ENCODE results near the gene CCN5.
A peak's percentile ranks its signal among the peaks of the same experiment; 100 is the strongest.

CCN5 gene

GRCh38 chr20:44735816-44736169, 20.6 kb downstream of the CCN5 start:
- no peak for DNase-seq (ENCODE audit: low read depth in 3 of 3, low spot score in 1 of 3)

GRCh38 chr20:44736170-44737021, 21.2 kb downstream of the CCN5 start:
- no peak for DNase-seq (ENCODE audit: low read depth in 3 of 3, low spot score in 1 of 3)

DNA sequence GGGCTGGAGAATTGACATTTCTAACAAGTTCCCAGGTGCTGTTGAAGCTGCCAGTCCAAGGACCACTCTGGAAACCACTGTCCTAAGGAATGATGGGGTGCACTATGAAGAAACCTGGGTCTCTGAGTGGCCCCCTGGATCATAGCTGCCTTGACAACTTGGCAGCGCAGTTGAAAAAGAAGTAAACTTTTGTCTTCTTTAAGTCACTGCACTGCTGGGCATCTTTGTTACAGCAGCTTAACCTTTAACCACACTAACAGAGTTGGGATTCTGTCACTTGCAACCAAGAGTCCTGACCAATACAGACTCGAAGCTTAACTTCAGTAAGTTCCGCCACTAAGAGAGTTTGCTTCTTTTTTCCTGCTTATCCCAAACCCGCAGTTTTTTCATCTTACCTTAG, 21.9 kb downstream of the CCN5 start:
- DNase-seq (ENCODE audit: low read depth in 3 of 3, low spot score in 1 of 3): no peak

- DNase-seq (ENCODE audit: low read depth in 3 of 3, low spot score in 1 of 3): no peak
Measured at GRCh38 chr20:44738813-44739477, 23.8 kb downstream of the CCN5 start.

- DNase-seq (ENCODE audit: low read depth in 3 of 3, low spot score in 1 of 3): no peak
Measured at GRCh38 chr20:44739942-44740341, 24.8 kb downstream of the CCN5 start.

- no peak for DNase-seq (ENCODE audit: low read depth in 3 of 3, low spot score in 1 of 3)
Measured at GRCh38 chr20:44742304-44743079, 27.3 kb downstream of the CCN5 start.

DNA sequence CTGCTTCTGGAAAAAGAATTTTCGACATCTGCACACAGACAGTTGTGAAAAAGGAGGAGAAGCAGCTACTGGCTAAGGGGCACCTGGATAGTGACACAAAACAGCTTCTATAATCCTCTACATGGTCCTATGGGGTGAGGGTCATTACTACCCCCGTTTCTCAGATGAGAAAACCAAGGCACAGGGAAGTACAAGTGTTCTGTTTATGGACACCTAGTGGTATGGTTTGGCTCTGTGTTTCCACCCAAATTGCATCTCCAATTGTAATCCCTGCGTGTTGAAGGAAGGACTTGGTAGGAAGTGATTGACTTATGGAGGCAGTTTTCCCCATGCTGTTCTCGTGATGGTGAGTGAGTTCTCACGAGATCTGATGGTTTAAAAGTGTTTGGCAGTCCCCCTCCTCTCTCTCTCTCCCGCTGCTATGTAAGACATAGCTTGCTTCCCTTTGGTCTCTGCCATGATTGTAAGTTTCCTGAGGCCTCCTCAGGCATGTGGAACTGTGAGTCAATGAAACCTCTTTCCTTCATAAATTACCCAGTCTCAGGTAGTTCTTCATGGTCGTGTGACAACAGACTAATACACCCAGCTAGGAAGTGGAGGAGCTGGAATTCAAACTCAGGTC, 28.0 kb downstream of the CCN5 start:
- DNase-seq (ENCODE audit: low read depth in 3 of 3, low spot score in 1 of 3): no peak

GRCh38 chr20:44743916-44744655, 28.9 kb downstream of the CCN5 start:
- DNase-seq (ENCODE audit: low read depth in 3 of 3, low spot score in 1 of 3): no peak

- no peak for DNase-seq (ENCODE audit: low read depth in 3 of 3, low spot score in 1 of 3)
Measured at GRCh38 chr20:44745122-44745597, 30.0 kb downstream of the CCN5 start.

DNA sequence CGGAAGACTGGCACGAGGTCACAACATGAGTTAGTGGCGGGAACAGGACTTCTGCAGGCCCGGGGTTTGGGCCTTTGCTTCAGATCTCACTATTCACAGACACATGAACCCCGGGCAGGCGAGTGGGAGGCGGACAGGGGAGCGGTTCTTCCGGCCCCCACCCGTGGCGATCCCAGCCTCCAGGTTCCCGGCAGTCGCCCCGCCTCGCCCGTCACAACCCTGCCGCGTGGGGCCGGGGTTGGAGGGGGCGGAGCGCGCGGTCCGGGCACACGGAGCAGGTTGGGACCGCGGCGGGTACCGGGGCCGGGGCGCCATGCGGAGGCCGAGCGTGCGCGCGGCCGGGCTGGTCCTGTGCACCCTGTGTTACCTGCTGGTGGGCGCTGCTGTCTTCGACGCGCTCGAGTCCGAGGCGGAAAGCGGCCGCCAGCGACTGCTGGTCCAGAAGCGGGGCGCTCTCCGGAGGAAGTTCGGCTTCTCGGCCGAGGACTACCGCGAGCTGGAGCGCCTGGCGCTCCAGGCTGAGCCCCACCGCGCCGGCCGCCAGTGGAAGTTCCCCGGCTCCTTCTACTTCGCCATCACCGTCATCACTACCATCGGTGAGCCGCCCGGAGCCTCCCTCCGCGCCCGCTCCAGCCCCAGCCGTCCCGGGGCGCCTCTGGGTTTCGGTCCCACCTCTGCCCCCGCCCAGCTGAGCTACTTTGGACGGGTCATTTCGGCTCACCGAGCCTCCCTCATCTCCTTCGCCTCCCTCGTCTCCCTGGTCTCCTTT, 30.6 kb downstream of the CCN5 start, which contains the start of gene KCNK15:
Gene KCNK15, plus strand, starts transcription at position 268 of the 769 bp plus-strand sequence. Its CDS starts 46 bp downstream, at position 314.
- DNase-seq (ENCODE audit: low read depth in 3 of 3, low spot score in 1 of 3): peak in 1 of 3 donors; percentile 43

GRCh38 chr20:44746367-44747165, 31.4 kb downstream of the CCN5 start:
- DNase-seq (ENCODE audit: low read depth in 3 of 3, low spot score in 1 of 3): no peak

DNA sequence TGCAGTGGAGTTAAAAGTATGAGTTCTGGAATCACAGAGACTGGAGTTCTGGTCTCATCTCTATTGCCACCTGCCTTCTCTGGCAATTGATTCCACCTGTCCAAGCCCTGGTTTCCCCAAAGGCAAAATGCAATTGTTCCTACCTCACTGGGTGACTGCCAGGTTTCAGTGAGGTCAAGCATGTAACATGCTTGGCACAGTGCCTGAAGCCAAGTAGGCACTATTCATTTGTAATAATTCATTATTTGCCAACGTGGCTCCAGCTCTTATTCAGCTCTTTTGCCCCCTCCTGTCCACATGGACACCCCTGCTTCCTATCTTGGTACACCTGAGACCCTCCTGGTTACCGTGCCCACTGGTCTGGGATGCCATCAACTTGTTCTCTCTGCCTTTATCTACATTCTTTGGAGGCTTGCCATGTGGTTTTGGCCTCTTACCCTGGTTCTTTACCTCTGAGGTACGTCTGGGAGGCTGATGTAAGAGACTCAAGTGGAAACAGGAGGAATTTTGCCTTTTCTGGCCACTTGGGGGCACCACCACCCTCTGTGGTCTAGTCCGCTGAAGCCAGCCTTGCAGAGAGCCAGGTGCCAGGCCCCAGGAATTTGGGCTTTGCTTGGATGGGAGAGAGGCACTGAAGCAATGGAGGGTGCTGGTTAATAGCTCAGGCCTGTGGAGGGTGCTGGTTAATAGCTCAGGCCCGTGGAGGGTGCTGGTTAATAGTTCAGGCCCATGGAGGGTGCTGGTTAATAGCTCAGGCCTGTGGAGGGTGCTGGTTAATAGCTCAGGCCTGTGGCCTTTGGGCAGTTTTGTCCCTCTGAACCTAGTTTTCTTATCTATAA, 32.2 kb downstream of the CCN5 start:
- peak in 2 of 3 donors; percentile 15 to 49 for DNase-seq (ENCODE audit: low read depth in 3 of 3, low spot score in 1 of 3)

DNA sequence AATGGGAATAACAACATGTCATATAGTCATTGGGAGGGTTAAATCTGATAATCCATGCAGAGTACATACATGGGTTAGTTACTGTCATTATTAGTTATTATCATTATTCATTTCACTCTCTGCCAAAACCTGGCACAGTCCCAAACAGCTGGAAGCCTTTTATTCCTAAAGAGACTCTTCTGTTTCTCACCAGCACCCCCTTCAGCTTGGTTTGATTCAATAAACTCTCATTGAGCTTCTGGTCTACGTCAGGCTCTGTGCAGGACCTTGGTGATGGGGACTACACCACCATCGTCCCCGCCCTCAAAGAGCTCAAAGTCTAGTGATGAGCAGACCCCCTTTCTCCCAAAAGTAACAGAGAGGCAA, 32.8 kb downstream of the CCN5 start:
- DNase-seq (ENCODE audit: low read depth in 3 of 3, low spot score in 1 of 3): no peak

- no peak for DNase-seq (ENCODE audit: low read depth in 3 of 3, low spot score in 1 of 3)
Measured at GRCh38 chr20:44750081-44750805, 35.1 kb downstream of the CCN5 start.

- no peak for DNase-seq (ENCODE audit: low read depth in 3 of 3, low spot score in 1 of 3)
Measured at GRCh38 chr20:44752099-44752931, 37.1 kb downstream of the CCN5 start.

GRCh38 chr20:44754554-44754953, 39.4 kb downstream of the CCN5 start:
- no peak for DNase-seq (ENCODE audit: low read depth in 3 of 3, low spot score in 1 of 3)

Measured in stimulated activated CD4-positive, alpha-beta T cell treated with anti-CD3 and anti-CD28 coated beads, TNF-alpha, amount 100 ng/mL, for 1 hour (primary cell).